Suprapubic skin (tissue), 3 donors: ENCODE measurements around the gene SRF.

Experiments used
- CTCF ChIP-seq, 2 donors: fragments of 200-600 bp in 1 of 2; fragments of 450-650 bp in 1 of 2; sonication (generic) in 1 of 2; IDR thresholded peaks; one replicate each; pipeline ENCODE4 v1.5.1; 2016 to 2019; ENCODE audit warnings: antibody characterized with exemption in 2 of 2, mild to moderate bottlenecking in 1 of 2, moderate library complexity in 1 of 2
- EP300 ChIP-seq: sonication (generic); formaldehyde crosslinking; IDR thresholded peaks from one replicate; pipeline ENCODE4 v1.6.1; 2017; ENCODE audit warnings: antibody characterized with exemption
- POLR2A ChIP-seq, 2 donors: fragments of 450-650 bp; IDR thresholded peaks; one replicate each; pipeline ENCODE4 v1.6.1; 2017; ENCODE audit warnings: antibody characterized with exemption in 2 of 2, mild to moderate bottlenecking in 2 of 2, moderate library complexity in 2 of 2

- no peak for TF ChIP-seq POLR2A (IDR thresholded peaks at IDR 0.05)
- TF ChIP-seq CTCF (IDR thresholded peaks at IDR 0.05) = no peak
- TF ChIP-seq EP300 = no peak
Observed at GRCh38 chr6:43147691-43148477, 23.2 kb upstream of the SRF start.
